ENCODE data around the gene ADSL. TPM values are rescaled to one million over a fixed set of nuclear protein-coding genes. Genes with fewer than 3 reads are reported as not detected.

The ADSL gene
- total RNA-seq, 4 donors from 2014 or later = 74.6 to 106 (median 85.8) TPM

DNA sequence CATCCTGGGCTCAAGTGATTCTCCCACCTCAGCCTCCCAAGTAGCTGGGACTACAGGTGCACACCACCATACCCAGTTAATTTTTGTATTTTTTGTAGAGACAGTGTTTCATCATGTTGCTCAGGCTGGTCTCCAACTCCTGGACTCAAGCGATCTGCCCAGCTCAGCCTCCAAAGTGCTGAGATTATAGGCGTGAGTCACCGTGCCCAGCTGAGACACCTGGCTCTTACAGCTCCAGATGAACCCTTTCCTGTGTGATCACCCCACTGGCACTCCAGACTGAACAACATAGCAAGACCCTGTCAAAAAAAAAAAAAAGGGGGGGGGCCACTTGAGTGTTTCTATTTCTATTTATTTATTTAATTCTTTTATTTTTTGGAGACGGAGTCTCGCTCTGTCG, 1.0 kb upstream of the ADSL start:
- DNase-seq (ENCODE audit: low spot score) (no peak), ATAC-seq (ENCODE audit: low FRiP score) (no peak)
- no peak for TF ChIP-seq CTCF (IDR thresholded peaks at IDR 0.05)

DNA sequence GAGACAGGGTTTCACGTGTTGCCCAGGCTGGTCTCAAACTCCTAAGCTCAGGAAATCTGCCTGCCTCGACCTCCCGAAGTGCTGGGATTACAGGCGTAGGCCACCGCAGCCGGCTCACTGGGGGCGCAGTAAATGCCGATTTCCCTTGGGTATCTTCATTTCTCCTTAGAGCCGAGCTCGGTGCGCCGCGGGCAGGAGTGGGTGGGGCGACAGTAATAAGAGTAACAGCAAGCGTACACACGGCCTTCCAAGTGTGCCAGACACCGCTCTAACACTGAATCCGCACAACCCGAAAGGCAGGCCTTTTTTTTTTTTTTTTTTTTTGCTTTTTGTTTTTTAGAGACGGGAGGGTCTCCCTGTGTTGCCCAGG, 500 bp upstream of the ADSL start:
- ATAC-seq (ENCODE audit: low FRiP score) (peak; percentile 6), DNase-seq (ENCODE audit: low spot score) (no peak)
- no peak for TF ChIP-seq CTCF (IDR thresholded peaks at IDR 0.05)

GRCh38 chr22:40347300-40347699, 1.0 kb downstream of the ADSL start:
- TF ChIP-seq CTCF (IDR thresholded peaks at IDR 0.05) = no peak

GRCh38 chr22:40348025-40348658, 1.8 kb downstream of the ADSL start:
- no peak for TF ChIP-seq CTCF (IDR thresholded peaks at IDR 0.05)
- DNase-seq (ENCODE audit: low spot score) (no peak), ATAC-seq (ENCODE audit: low FRiP score) (no peak)

More at GRCh38 chr22:40347300-40347699, 1.0 kb downstream of the ADSL start:
- no peak for ATAC-seq (ENCODE audit: low FRiP score)
- DNase-seq (ENCODE audit: low spot score) = no peak

DNA sequence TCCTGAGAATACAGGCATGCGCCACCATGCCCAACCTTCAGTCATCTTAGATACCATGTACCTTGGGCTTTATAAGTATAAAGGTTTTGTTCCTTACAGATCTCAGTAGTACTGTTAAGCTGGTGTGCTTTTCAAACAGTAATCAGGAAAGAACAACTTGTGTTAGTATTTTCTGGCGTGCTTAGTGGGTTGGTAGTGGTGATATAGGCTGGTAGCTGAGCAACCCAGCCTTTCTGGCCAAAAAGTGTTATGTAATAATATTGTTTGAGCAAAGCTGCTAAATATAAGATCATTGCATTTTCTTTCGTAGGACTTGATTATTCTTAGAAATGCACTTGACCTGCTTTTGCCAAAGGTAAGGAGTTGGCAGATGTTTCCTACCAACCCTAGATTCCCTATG, 6.5 kb downstream of the ADSL start:
- ATAC-seq (ENCODE audit: low FRiP score) (no peak), DNase-seq (ENCODE audit: low spot score) (no peak)
- TF ChIP-seq CTCF (IDR thresholded peaks at IDR 0.05) = no peak

GRCh38 chr22:40361100-40361499, 14.8 kb downstream of the ADSL start:
- DNase-seq (ENCODE audit: low spot score) (no peak), ATAC-seq (ENCODE audit: low FRiP score) (no peak)
- no peak for TF ChIP-seq CTCF (IDR thresholded peaks at IDR 0.05)

- no peak for ATAC-seq (ENCODE audit: low FRiP score)
- no peak for TF ChIP-seq CTCF (IDR thresholded peaks at IDR 0.05)
- DNase-seq (ENCODE audit: low spot score) = no peak
Measured at GRCh38 chr22:40363059-40363458, 16.8 kb downstream of the ADSL start.

Data from omental fat pad (tissue), 4 donors.